Measurements from ENCODE around the gene SCART1.

DNA sequence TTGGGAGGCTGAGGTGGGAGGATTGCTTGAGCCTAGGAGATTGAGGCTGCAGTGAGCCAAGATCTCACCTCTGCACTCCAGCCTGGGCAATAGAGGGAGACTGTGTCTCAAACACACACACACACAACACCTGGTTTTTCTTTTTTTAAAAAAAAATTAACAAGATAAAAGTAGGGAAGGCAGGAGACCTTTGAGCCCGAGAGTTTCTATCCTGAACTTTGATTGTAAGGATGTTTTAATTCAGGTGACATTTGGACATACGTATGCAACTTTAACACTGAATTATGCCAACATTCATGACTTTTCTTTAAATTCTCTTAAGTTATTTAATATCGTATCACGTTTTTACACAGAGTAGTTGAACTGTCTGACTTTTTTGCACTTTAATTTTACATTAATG lies 61.7 kb downstream of the SCART1 start:
- no peak for TF ChIP-seq CTCF (conservative IDR thresholded peaks at IDR 0.05 in 1 of 2, IDR thresholded peaks at IDR 0.05 in 1 of 2; ENCODE audit: extremely low read depth in 1 of 2, insufficient read depth in 1 of 2, low read depth in 1 of 2, low read length in 2 of 2)
- TF ChIP-seq EZH2 (IDR thresholded peaks at IDR 0.05; ENCODE audit: borderline replicate concordance, low read length), result no peak
